Gastrocnemius medialis (tissue), 4 donors: ENCODE data around the gene ZNF483.
"Not testable (repeated sequence)": the region's sequence is repeated elsewhere in the genome, so short reads cannot be mapped to it uniquely, and the experiment has no call there.

ENCODE experiments used
- POLR2A ChIP-seq, 2 donors: fragments of 450-650 bp; IDR thresholded peaks; one replicate each; pipeline ENCODE4 v1.6.1; 2017; ENCODE audit warnings: antibody characterized with exemption in 2 of 2, mild to moderate bottlenecking in 2 of 2, moderate library complexity in 2 of 2
- TF ChIP-seq, protein P1 (sequence below), 5 experiments: fragments of 450-650 bp in 3 of 5; fragments of 200-600 bp in 2 of 5; sonication (generic) in 2 of 5; IDR thresholded peaks in 4 of 5; conservative IDR thresholded peaks in 1 of 5; 1 replicate in 4 of 5; 2 replicates in 1 of 5; pipeline ENCODE4 v1.5.1; 2016 to 2019; ENCODE audit warnings: antibody characterized with exemption in 5 of 5, mild to moderate bottlenecking in 3 of 5, moderate library complexity in 3 of 5

- TF ChIP-seq, protein P1, sequence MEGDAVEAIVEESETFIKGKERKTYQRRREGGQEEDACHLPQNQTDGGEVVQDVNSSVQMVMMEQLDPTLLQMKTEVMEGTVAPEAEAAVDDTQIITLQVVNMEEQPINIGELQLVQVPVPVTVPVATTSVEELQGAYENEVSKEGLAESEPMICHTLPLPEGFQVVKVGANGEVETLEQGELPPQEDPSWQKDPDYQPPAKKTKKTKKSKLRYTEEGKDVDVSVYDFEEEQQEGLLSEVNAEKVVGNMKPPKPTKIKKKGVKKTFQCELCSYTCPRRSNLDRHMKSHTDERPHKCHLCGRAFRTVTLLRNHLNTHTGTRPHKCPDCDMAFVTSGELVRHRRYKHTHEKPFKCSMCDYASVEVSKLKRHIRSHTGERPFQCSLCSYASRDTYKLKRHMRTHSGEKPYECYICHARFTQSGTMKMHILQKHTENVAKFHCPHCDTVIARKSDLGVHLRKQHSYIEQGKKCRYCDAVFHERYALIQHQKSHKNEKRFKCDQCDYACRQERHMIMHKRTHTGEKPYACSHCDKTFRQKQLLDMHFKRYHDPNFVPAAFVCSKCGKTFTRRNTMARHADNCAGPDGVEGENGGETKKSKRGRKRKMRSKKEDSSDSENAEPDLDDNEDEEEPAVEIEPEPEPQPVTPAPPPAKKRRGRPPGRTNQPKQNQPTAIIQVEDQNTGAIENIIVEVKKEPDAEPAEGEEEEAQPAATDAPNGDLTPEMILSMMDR (IDR thresholded peaks at IDR 0.05 in 4 of 5, conservative IDR thresholded peaks at IDR 0.05 in 1 of 5), result not testable (repeated sequence)
- not testable (repeated sequence) for TF ChIP-seq POLR2A (IDR thresholded peaks at IDR 0.05)
Measured at GRCh38 chr9:111617349-111617748, 92.4 kb downstream of the ZNF483 start.
